K562 (cell line): ENCODE data around the gene NNAT. TPM values are rescaled to one million over a fixed set of nuclear protein-coding genes. Genes with fewer than 3 reads are reported as not detected.

ENCODE experiments used
- BCOR ChIP-seq: fragments of 450-650 bp; IDR thresholded peaks from 2 replicates; pipeline ENCODE4 v1.6.1; 2016
- CAMTA2 ChIP-seq: fragments of 250-450 bp; sonication (Bioruptor Pico); conservative IDR thresholded peaks from 2 replicates; pipeline ENCODE4 v1.5.1; 2022
- CREB3L1 ChIP-seq: fragments of 450-650 bp; IDR thresholded peaks from 2 replicates; pipeline ENCODE4 v1.6.1; 2014; ENCODE audit warnings: low read depth, mild to moderate bottlenecking, moderate library complexity, borderline replicate concordance
- DACH1 ChIP-seq: fragments of 450-650 bp; IDR thresholded peaks from 2 replicates; pipeline ENCODE4 v1.6.1; 2018; ENCODE audit not compliant: partially characterized antibody
- E2F6 ChIP-seq, 2 experiments: IDR thresholded peaks; 2 replicates each; pipeline ENCODE4 v1.6.1; 2011; ENCODE audit warnings: borderline replicate concordance in 1 of 2, control low read depth in 1 of 2, low read depth in 1 of 2, low read length in 1 of 2, mild to moderate bottlenecking in 1 of 2, mixed read lengths in 1 of 2, moderate library complexity in 1 of 2; ENCODE audit not compliant: insufficient read depth in 1 of 2, insufficient read length in 1 of 2, poor library complexity in 1 of 2, severe bottlenecking in 1 of 2; ENCODE audit errors: extremely low read depth in 1 of 2
- NR2C1 ChIP-seq, 2 experiments: fragments of 450-650 bp; IDR thresholded peaks; 2 replicates each; pipeline ENCODE4 v1.6.1; 2017; ENCODE audit warnings: mild to moderate bottlenecking in 2 of 2, antibody characterized with exemption in 1 of 2, inconsistent platforms in 1 of 2, missing compliant biosample characterization in 1 of 2, missing genetic modification characterization in 1 of 2
- PML ChIP-seq: IDR thresholded peaks from 2 replicates; pipeline ENCODE4 v1.6.1; 2012; ENCODE audit warnings: low read length, inconsistent platforms
- PRDM10 ChIP-seq: fragments of 450-650 bp; IDR thresholded peaks from 2 replicates; pipeline ENCODE4 v1.6.1; 2018; ENCODE audit not compliant: partially characterized antibody
- RCOR1 ChIP-seq, 2 experiments: IDR thresholded peaks; 2 replicates each; pipeline ENCODE4 v1.6.1; 2012; ENCODE audit warnings: low read depth in 2 of 2, low read length in 2 of 2, borderline replicate concordance in 1 of 2, improper control_type of control experiment in 1 of 2
- RNF2 ChIP-seq: sonication (generic); IDR thresholded peaks from 2 replicates; pipeline ENCODE4 v1.6.1; 2016
- SMARCA5 ChIP-seq: fragments of 450-650 bp; IDR thresholded peaks from 2 replicates; pipeline ENCODE4 v1.6.1; 2016
- VEZF1 ChIP-seq: fragments of 200-800 bp; sonication (Bioruptor generic); IDR thresholded peaks from 2 replicates; pipeline ENCODE4 v1.6.1; 2017; ENCODE audit warnings: missing genetic modification characterization, missing compliant biosample characterization
- ZC3H4 ChIP-seq: sonication (generic); formaldehyde crosslinking; IDR thresholded peaks from 2 replicates; pipeline ENCODE4 v1.9.0; 2021; ENCODE audit warnings: missing genetic modification reagents, borderline replicate concordance
- ZNF133 ChIP-seq: fragments of 250-450 bp; sonication (Bioruptor Pico); IDR thresholded peaks from 2 replicates; pipeline ENCODE4 v1.4.0; 2020; ENCODE audit warnings: mild to moderate bottlenecking
- polyA plus RNA-seq, 8 experiments: library from polyadenylated mRNA; depleted of rRNA in 4 of 8; stranded (reverse) in 5 of 8; unstranded in 3 of 8; fragments of >200 nt; fragmentation: Nextera tagmentation in 2 of 8; fragmentation: Illumina TruSeq in 1 of 8; extraction: Ambion mirVana in 2 of 8; extraction: Trizol in 1 of 8; gene quantifications; 2 replicates each; pipeline versions ENCODE4 v1.2.1 to v1.2.3, GENCODE V29; 2011 to 2014; ENCODE audit warnings: inconsistent platforms in 1 of 8, missing spikeins in 1 of 8
- total RNA-seq, 7 experiments: library from RNA; depleted of rRNA in 6 of 7; stranded (reverse); fragments of >200 nt in 6 of 7; fragmentation: Illumina TruSeq in 2 of 7; extraction: Trizol in 2 of 7; gene quantifications; 2 replicates each; pipeline versions ENCODE4 v1.2.1 to v1.2.3, GENCODE V29; 2011 to 2021; ENCODE audit warnings: low replicate concordance in 1 of 7
- TF ChIP-seq, protein P1 (sequence below): sonication (generic); formaldehyde crosslinking; IDR thresholded peaks from 2 replicates; pipeline ENCODE4 v1.8.1; 2022; ENCODE audit warnings: missing genetic modification reagents
- TF ChIP-seq, protein P2 (sequence below): sonication (generic); formaldehyde crosslinking; IDR thresholded peaks from 2 replicates; pipeline ENCODE4 v1.8.0; 2022; ENCODE audit warnings: mild to moderate bottlenecking, missing genetic modification reagents

The NNAT gene
- total and polyA plus RNA-seq, 9 of the 15 experiments (the other 6 are each of a cell fraction or from before 2014, with no cell fraction given): 0.13 TPM; not detected in 8

DNA sequence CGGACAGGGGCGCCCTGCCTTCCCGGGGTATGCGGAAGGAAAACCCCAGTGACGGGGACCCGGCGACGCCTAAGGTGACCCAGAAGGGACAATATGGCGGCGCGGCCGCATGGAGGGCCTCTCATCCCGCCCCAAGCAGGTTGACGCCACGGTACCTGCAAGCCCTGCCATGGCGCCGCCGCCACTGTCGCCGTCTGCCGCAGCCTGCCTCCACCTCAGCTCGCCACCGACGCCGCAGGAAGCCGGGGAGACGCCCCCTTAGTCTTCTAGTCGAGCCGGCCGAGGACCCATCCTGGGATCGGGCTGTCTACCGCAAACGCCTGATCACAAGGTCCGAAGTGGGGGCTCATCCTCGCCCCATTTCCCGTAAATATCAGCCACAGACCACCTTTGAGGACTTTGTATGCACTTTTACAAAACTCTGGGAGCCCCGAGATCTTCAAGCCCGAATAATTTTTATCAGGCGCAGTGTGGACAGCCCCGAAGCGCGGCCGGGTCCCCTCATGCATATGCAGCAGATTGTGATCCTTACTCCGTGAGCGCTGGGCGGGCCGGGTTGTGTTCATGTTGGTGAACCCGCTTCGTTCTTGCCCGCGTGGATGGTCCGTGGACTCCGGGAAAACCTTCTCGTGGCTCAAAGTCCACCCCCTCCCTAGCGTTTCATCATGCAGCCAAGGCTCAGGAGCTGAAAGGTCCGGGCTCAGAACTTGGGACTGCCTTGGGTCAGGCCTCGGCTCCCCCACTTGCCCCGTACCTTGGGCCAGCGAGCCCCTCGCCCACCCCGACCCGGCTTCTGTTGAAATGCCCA, 6.8 kb downstream of the NNAT start, which contains the start of gene BLCAP (continued):
- peak; percentile 25 for TF ChIP-seq PRDM10
- peak; percentile 98 for TF ChIP-seq DACH1
- TF ChIP-seq PML: peak; percentile 56
- TF ChIP-seq NR2C1 (IDR thresholded peaks at IDR 0.05): peak; percentile 67
- TF ChIP-seq NR2C1 (tag; IDR thresholded peaks at IDR 0.05): peak; percentile 55; the same call in 1 of the 2 replicates
- TF ChIP-seq ZNF133: no peak
- 0 out of 2 replicates have a peak, but pooled peaks have one; percentile 6 for TF ChIP-seq RNF2
- TF ChIP-seq, protein P1, sequence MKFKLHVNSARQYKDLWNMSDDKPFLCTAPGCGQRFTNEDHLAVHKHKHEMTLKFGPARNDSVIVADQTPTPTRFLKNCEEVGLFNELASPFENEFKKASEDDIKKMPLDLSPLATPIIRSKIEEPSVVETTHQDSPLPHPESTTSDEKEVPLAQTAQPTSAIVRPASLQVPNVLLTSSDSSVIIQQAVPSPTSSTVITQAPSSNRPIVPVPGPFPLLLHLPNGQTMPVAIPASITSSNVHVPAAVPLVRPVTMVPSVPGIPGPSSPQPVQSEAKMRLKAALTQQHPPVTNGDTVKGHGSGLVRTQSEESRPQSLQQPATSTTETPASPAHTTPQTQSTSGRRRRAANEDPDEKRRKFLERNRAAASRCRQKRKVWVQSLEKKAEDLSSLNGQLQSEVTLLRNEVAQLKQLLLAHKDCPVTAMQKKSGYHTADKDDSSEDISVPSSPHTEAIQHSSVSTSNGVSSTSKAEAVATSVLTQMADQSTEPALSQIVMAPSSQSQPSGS (CRISPR knock-in tag): no peak
- no peak for TF ChIP-seq ZC3H4 (CRISPR knock-in tag)
- no peak for TF ChIP-seq SMARCA5
- peak; percentile 52; the same call in 1 of the 2 replicates for TF ChIP-seq CREB3L1
- TF ChIP-seq VEZF1 (CRISPR knock-in tag): no peak; the same call in 1 of the 2 replicates
- TF ChIP-seq RCOR1 (IDR thresholded peaks at IDR 0.05; ENCODE audit: borderline replicate concordance in 1 of 2, low read depth in 2 of 2, low read length in 2 of 2): peak in 1 of 2 experiments; percentile 1; a peak in 1 of 4 replicates
- TF ChIP-seq E2F6 (IDR thresholded peaks at IDR 0.05; ENCODE audit: borderline replicate concordance in 1 of 2, extremely low read depth in 1 of 2, insufficient read depth in 1 of 2, insufficient read length in 1 of 2, low read depth in 1 of 2, low read length in 1 of 2, poor library complexity in 1 of 2, severe bottlenecking in 1 of 2): peak; percentile 85 to 90
- TF ChIP-seq BCOR: no peak
- TF ChIP-seq, protein P2, sequence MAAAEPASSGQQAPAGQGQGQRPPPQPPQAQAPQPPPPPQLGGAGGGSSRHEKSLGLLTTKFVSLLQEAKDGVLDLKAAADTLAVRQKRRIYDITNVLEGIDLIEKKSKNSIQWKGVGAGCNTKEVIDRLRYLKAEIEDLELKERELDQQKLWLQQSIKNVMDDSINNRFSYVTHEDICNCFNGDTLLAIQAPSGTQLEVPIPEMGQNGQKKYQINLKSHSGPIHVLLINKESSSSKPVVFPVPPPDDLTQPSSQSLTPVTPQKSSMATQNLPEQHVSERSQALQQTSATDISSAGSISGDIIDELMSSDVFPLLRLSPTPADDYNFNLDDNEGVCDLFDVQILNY (CRISPR knock-in tag): no peak
- peak; percentile 84; the same call in 1 of the 2 replicates for TF ChIP-seq CAMTA2 (CRISPR knock-in tag)
